Measurements from ENCODE around the gene KIAA0753. TPM values are rescaled to one million over a fixed set of nuclear protein-coding genes. Genes with fewer than 3 reads are reported as not detected.

KIAA0753 gene
- total and polyA plus RNA-seq, 2 of the 4 experiments (the other 2 are of a cell fraction): 10.2 to 17.6 TPM

DNA sequence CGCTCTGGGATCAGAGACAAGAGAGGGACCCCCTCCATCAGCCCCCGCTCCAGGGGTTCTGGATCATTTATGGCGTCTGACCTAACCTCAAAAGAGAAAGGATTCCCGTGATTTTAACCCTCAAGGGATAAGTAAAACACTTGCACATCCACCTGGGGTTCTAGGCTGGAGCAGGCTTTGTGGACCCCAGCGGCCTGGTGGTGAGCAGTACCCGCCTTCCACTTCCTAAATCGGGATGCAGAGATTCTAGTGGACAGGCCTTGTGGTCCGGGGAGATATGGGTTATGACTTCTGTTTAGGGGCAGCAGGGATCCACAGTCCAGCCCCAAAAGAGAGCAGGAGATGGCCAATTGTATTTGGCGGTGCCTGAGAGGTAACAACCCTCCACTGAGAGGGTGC is 83.5 kb downstream of the KIAA0753 start:
- intact Hi-C loops (cut with micrococcal nuclease): loop anchor here (5.0 kb wide), 1 partner anchor 85 kb away; no protein-coding TSS in a partner anchor

More for the DNA sequence above, 83.5 kb downstream of the KIAA0753 start:
- WGBS, 2 experiments (ENCODE audit: extremely low coverage in 2 of 2, insufficient read length in 1 of 2): no CpG with 5 or more reads among the region's 9 CpGs
- Histone ChIP-seq H3K27ac (ENCODE audit: insufficient read depth, low read length) (no peak overlapping the region), H2BK20ac (ENCODE audit: low read depth, low read length) (no peak overlapping the region), H3K18ac (ENCODE audit: low read depth, low read length) (no peak overlapping the region), H4K91ac (ENCODE audit: insufficient read depth, low read depth, low read length) (no peak overlapping the region), H4K20me1 (ENCODE audit: insufficient read depth, low read length) (0 out of 2 replicates have a peak, but pooled peaks cover 4% of the 10 kb centered on the region), H2BK120ac (ENCODE audit: low read depth, low read length) (no peak overlapping the region), H3K9me3 (ENCODE audit: control insufficient read depth, insufficient read depth, low read length) (no peaks in the 10 kb centered on the region), H3K9ac (ENCODE audit: low read depth, low read length) (no peak overlapping the region), H2AK9ac (replicated peaks; ENCODE audit: low read depth, low read length, poor library complexity) (no peak overlapping the region), H3K4me3 (ENCODE audit: insufficient read depth, low read depth, low read length) (no peak overlapping the region), H3K14ac (replicated peaks; ENCODE audit: low read depth, low read length) (no peak overlapping the region), H3K4me2 (ENCODE audit: low read depth, low read length) (no peak overlapping the region), H4K5ac (ENCODE audit: low read depth, low read length) (no peak overlapping the region), H2AFZ (replicated peaks; ENCODE audit: low read length, poor library complexity) (no peak overlapping the region), H3K4ac (ENCODE audit: low read depth, low read length) (no peak overlapping the region), H3K56ac (ENCODE audit: extremely low read depth, insufficient read depth, low read length) (no peak overlapping the region), H3K9me1 (ENCODE audit: insufficient read depth, low read length) (no peaks in the 10 kb centered on the region; the same call in 1 of the 2 replicates), H2AK5ac (ENCODE audit: low read depth, low read length) (no peak overlapping the region), H3K4me1 (ENCODE audit: control insufficient read depth, insufficient read depth, low read length) (peaks cover 5% of the 10 kb centered on the region; the same call in 1 of the 2 replicates), H3K27me3 (ENCODE audit: control insufficient read depth, insufficient read depth, low read length) (peaks cover 30% of the 10 kb centered on the region), H4K8ac (ENCODE audit: low read depth in 2 of 2, low read length in 2 of 2) (no peak overlapping the region), H2BK5ac (ENCODE audit: low read depth, low read length, poor library complexity, severe bottlenecking) (no peak overlapping the region), H3K79me1 (ENCODE audit: low read depth in 1 of 2, low read length in 2 of 2) (no peaks in the 10 kb centered on the region), H2BK15ac (ENCODE audit: low read depth, low read length) (no peak overlapping the region), H3K36me3 (ENCODE audit: control insufficient read depth, insufficient read depth, low read length) (no peaks in the 10 kb centered on the region), H3K23ac (ENCODE audit: low read depth, low read length) (no peak overlapping the region)
- in situ Hi-C loops (cut with MboI; ENCODE audit: low sequenced_read_pairs) (no loop called here), dilution Hi-C loops (cut with HindIII; ENCODE audit: low sequenced_read_pairs, unreplicated experiment) (no loop called here)
- ChIA-PET CTCF (no interaction called here), POLR2A (ENCODE audit: unreplicated experiment) (no interaction called here)
- no peak for TF ChIP-seq RCOR1 (IDR thresholded peaks at IDR 0.05; ENCODE audit: insufficient replicate concordance, low read length)
- no TSS peak for BruUV-seq (replicated peaks)
- no peak for DNase-seq
- ATAC-seq (ENCODE audit: low read depth): no peak
